SK-N-SH (cell line): Measurements from ENCODE around the gene CDC42SE2.
A peak's percentile ranks its signal among the peaks of the same experiment; 100 is the strongest.

Experiments used
- ELF1 ChIP-seq: IDR thresholded peaks from 2 replicates; pipeline ENCODE4 v1.4.0; 2012
- EP300 ChIP-seq, 2 experiments: IDR thresholded peaks; 2 replicates each; pipeline versions ENCODE4 v1.4.0 to v1.6.1; 2012; ENCODE audit warnings: borderline replicate concordance in 1 of 2, low read depth in 1 of 2, low read length in 1 of 2
- GABPA ChIP-seq: IDR thresholded peaks from 2 replicates; pipeline ENCODE4 v1.4.0; 2012; ENCODE audit warnings: low read depth, mild to moderate bottlenecking
- RCOR1 ChIP-seq: fragments of 150-350 bp; IDR thresholded peaks from 2 replicates; pipeline ENCODE4 v1.6.1; 2017; ENCODE audit warnings: antibody characterized with exemption, low read length
- RXRA ChIP-seq: IDR thresholded peaks from 2 replicates; pipeline ENCODE4 v1.4.0; 2012; ENCODE audit warnings: low read depth, mild to moderate bottlenecking, borderline replicate concordance
- TF ChIP-seq, protein P1 (sequence below): fragments of 200-600 bp; sonication (generic); IDR thresholded peaks from 2 replicates; pipeline ENCODE4 v1.6.1; 2017; ENCODE audit warnings: antibody characterized with exemption, mild to moderate bottlenecking, moderate library complexity
- TF ChIP-seq, protein P2 (sequence below): IDR thresholded peaks from 2 replicates; pipeline ENCODE4 v1.6.1; 2012; ENCODE audit warnings: mild to moderate bottlenecking, low read depth, low read length, moderate library complexity

DNA sequence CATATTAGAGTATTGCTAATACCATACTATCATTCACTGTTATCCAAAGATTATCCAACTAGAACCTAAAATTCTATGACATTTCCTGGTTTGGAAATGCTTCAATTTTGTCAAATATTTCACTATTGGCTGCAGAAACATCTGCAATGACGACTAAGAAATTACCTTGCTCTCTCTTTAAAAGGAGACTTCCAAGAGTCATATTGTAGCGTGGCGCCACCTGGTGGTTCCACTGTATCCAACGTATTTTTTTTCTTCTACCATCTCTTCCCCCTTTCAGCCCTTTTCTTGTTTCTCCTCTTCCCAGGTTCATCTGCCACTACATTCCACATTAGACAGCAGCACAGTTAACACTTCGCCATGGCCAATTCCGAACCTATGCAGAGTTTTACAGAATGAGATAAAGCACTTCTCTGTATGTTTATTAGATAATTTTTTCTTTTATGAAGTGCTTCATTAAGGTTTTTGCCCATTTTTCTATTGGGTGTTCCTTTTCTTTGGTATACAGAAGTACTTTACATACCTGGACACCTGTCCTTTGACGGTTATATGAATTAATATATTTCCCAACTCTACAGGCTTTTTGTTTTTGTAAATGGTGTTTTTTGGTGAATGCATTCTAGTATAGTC lies 153.5 kb downstream of the CDC42SE2 start:
- TF ChIP-seq, protein P1, sequence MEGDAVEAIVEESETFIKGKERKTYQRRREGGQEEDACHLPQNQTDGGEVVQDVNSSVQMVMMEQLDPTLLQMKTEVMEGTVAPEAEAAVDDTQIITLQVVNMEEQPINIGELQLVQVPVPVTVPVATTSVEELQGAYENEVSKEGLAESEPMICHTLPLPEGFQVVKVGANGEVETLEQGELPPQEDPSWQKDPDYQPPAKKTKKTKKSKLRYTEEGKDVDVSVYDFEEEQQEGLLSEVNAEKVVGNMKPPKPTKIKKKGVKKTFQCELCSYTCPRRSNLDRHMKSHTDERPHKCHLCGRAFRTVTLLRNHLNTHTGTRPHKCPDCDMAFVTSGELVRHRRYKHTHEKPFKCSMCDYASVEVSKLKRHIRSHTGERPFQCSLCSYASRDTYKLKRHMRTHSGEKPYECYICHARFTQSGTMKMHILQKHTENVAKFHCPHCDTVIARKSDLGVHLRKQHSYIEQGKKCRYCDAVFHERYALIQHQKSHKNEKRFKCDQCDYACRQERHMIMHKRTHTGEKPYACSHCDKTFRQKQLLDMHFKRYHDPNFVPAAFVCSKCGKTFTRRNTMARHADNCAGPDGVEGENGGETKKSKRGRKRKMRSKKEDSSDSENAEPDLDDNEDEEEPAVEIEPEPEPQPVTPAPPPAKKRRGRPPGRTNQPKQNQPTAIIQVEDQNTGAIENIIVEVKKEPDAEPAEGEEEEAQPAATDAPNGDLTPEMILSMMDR: peak; percentile 89
- no peak for TF ChIP-seq GABPA
- TF ChIP-seq RXRA: no peak
- TF ChIP-seq ELF1: no peak
- TF ChIP-seq, protein P2, sequence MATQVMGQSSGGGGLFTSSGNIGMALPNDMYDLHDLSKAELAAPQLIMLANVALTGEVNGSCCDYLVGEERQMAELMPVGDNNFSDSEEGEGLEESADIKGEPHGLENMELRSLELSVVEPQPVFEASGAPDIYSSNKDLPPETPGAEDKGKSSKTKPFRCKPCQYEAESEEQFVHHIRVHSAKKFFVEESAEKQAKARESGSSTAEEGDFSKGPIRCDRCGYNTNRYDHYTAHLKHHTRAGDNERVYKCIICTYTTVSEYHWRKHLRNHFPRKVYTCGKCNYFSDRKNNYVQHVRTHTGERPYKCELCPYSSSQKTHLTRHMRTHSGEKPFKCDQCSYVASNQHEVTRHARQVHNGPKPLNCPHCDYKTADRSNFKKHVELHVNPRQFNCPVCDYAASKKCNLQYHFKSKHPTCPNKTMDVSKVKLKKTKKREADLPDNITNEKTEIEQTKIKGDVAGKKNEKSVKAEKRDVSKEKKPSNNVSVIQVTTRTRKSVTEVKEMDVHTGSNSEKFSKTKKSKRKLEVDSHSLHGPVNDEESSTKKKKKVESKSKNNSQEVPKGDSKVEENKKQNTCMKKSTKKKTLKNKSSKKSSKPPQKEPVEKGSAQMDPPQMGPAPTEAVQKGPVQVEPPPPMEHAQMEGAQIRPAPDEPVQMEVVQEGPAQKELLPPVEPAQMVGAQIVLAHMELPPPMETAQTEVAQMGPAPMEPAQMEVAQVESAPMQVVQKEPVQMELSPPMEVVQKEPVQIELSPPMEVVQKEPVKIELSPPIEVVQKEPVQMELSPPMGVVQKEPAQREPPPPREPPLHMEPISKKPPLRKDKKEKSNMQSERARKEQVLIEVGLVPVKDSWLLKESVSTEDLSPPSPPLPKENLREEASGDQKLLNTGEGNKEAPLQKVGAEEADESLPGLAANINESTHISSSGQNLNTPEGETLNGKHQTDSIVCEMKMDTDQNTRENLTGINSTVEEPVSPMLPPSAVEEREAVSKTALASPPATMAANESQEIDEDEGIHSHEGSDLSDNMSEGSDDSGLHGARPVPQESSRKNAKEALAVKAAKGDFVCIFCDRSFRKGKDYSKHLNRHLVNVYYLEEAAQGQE: no peak
- TF ChIP-seq RCOR1: no peak
- TF ChIP-seq EP300 (IDR thresholded peaks at IDR 0.05; ENCODE audit: borderline replicate concordance in 1 of 2, low read depth in 1 of 2, low read length in 1 of 2): no peak
